Vein endothelial cell (primary cell): Measurements from ENCODE around the gene USP31. TPM values are rescaled to one million over a fixed set of nuclear protein-coding genes. Genes with fewer than 3 reads are reported as not detected.

ENCODE experiments used
- total RNA-seq: library from RNA; depleted of rRNA; stranded (reverse); fragments of >200 nt; gene quantifications from 2 replicates; pipeline ENCODE4 v1.2.3, GENCODE V29; 2012

USP31 gene
- 27.1 and 28.9 TPM in 2 replicates for total RNA-seq

GRCh38 chr16:23149267-23149992 is at the start of gene USP31:
Gene USP31 (minus strand): TSS chr16:23149452. CDS start chr16:23149270, 182 bp downstream.

DNA sequence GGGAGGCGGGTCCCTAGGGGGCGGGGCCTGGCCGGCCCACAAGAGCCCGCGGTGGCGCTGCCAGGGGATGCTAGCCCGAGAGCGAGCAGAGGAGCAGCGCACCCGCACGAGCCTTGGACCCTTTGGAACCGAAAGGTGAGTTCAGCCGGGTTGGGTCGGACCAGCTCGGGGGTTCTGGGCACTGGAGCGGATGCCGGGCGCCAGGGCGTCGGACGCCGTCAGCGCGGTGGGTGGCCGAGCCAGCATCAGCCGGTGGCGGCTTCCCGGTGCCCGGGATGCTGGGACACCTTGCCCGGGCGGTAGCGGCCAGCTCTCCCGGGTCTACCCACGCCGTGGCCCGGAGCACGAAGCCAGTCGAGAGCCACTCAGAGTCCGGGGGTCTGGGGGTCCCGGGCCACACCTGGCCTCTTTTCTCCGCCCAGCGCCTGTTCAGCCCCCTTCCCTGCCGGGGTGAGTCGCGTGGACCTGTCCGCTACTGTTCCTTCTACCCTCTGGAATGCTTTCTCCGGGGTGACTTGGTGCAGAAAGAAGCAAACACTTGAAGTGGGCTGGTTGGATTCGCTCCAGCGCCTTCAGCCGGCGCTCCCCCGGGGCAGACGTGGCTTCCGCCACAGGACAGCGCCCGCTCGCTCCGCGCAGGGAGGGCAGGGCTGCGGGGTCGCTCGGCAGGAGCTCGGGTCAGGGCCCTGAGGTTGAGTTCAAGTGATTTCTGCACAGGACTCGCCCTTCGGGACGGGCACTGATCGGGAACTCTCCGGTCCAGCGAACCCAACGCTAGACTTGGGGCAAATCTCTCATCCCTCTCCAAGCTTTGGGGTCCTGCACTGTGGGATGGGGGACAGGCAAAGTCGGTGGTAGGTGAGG is 33.7 kb upstream of the USP31 start, which contains the start of gene SCNN1G:
Gene SCNN1G, plus strand, starts transcription at position 67 of the 864 bp plus-strand sequence. CDS start 3,527 bp downstream, outside the sequence.

Other genes with a start within 250 kb of the USP31 start
- 0.10 and 0.33 TPM in 2 replicates for gene SCNN1G, start 33.3 kb upstream of the USP31 start, total RNA-seq
- 0.29 and 1.6 TPM in 2 replicates for gene SCNN1B, start 152.8 kb upstream of the USP31 start, total RNA-seq